Measurements from ENCODE around the gene NPB.

GRCh38 chr17:81902023-81902652, at the start of gene NPB:
- TF ChIP-seq, protein P1, sequence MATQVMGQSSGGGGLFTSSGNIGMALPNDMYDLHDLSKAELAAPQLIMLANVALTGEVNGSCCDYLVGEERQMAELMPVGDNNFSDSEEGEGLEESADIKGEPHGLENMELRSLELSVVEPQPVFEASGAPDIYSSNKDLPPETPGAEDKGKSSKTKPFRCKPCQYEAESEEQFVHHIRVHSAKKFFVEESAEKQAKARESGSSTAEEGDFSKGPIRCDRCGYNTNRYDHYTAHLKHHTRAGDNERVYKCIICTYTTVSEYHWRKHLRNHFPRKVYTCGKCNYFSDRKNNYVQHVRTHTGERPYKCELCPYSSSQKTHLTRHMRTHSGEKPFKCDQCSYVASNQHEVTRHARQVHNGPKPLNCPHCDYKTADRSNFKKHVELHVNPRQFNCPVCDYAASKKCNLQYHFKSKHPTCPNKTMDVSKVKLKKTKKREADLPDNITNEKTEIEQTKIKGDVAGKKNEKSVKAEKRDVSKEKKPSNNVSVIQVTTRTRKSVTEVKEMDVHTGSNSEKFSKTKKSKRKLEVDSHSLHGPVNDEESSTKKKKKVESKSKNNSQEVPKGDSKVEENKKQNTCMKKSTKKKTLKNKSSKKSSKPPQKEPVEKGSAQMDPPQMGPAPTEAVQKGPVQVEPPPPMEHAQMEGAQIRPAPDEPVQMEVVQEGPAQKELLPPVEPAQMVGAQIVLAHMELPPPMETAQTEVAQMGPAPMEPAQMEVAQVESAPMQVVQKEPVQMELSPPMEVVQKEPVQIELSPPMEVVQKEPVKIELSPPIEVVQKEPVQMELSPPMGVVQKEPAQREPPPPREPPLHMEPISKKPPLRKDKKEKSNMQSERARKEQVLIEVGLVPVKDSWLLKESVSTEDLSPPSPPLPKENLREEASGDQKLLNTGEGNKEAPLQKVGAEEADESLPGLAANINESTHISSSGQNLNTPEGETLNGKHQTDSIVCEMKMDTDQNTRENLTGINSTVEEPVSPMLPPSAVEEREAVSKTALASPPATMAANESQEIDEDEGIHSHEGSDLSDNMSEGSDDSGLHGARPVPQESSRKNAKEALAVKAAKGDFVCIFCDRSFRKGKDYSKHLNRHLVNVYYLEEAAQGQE (IDR thresholded peaks at IDR 0.05; ENCODE audit: low read depth) = no peak
- TF ChIP-seq, protein P2, sequence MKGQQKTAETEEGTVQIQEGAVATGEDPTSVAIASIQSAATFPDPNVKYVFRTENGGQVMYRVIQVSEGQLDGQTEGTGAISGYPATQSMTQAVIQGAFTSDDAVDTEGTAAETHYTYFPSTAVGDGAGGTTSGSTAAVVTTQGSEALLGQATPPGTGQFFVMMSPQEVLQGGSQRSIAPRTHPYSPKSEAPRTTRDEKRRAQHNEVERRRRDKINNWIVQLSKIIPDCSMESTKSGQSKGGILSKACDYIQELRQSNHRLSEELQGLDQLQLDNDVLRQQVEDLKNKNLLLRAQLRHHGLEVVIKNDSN (IDR thresholded peaks at IDR 0.05) = no peak
- TF ChIP-seq EP300 (IDR thresholded peaks at IDR 0.05; ENCODE audit: borderline replicate concordance) (no peak), TEAD4 (IDR thresholded peaks at IDR 0.05) (no peak), RAD21 (IDR thresholded peaks at IDR 0.05; ENCODE audit: low read depth) (no peak)
- TF ChIP-seq, protein P3, sequence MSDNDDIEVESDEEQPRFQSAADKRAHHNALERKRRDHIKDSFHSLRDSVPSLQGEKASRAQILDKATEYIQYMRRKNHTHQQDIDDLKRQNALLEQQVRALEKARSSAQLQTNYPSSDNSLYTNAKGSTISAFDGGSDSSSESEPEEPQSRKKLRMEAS (IDR thresholded peaks at IDR 0.05) = no peak

All from Ishikawa (cell line).